H1 (cell line): Measurements from ENCODE around the gene SMPD2. TPM values are rescaled to one million over a fixed set of nuclear protein-coding genes. Genes with fewer than 3 reads are reported as not detected.
A peak's percentile ranks its signal among the peaks of the same experiment; 100 is the strongest.

Source experiments
- CTCF ChIA-PET: fragments of 300-600 bp; sonication (Branson Sonifier 250); formaldehyde crosslinking; loops from one replicate; lab custom pipeline; 2021; ENCODE audit not compliant: partially characterized antibody; lab: Charles Lee
- POLR2A ChIA-PET: fragments of 300-600 bp; sonication (Branson Sonifier 250); formaldehyde crosslinking; loops from one replicate; lab custom pipeline; 2021; ENCODE audit warnings: inconsistent platforms; ENCODE audit not compliant: partially characterized antibody; lab: Charles Lee
- DNase-seq, 2 experiments: peaks; one replicate each; pipeline versions ENCODE4 v3.0.0 to v3.0.0-alpha.2; 2010 to 2022; ENCODE audit warnings: low spot score in 2 of 2, low read depth in 1 of 2, mixed read lengths in 1 of 2
- FAIRE-seq: peaks from 2 replicates; lab custom pipeline; 2011; peaks lifted over from hg19 to GRCh38; lab: Jason Lieb, UNC
- H2AFZ ChIP-seq: 2 replicates; pipeline ENCODE4 v1.8.1; 2012; ENCODE audit warnings: low read length, inconsistent platforms
- H2AK5ac ChIP-seq: 2 replicates; pipeline ENCODE4 v1.6.1; 2013; ENCODE audit warnings: low read depth, low read length
- H2BK120ac ChIP-seq: replicated peaks from 2 replicates; pipeline ENCODE3; 2013; ENCODE audit warnings: low read depth, low read length, inconsistent platforms
- H2BK12ac ChIP-seq: 2 replicates; pipeline ENCODE4 v1.6.1; 2013; ENCODE audit warnings: low read depth, low read length
- H2BK15ac ChIP-seq: 2 replicates; pipeline ENCODE4 v1.6.1; 2013; ENCODE audit warnings: low read length
- H2BK20ac ChIP-seq: 2 replicates; pipeline ENCODE4 v1.6.1; 2013; ENCODE audit warnings: low read length
- H2BK5ac ChIP-seq: 2 replicates; pipeline ENCODE4 v1.6.1; 2013; ENCODE audit warnings: low read depth, low read length
- H3K14ac ChIP-seq: 2 replicates; pipeline ENCODE4 v1.6.1; 2013; ENCODE audit warnings: inconsistent platforms; ENCODE audit not compliant: insufficient read length
- H3K18ac ChIP-seq: 2 replicates; pipeline ENCODE4 v1.6.1; 2013; ENCODE audit warnings: low read length; ENCODE audit errors: extremely low read depth
- H3K23ac ChIP-seq: 2 replicates; pipeline ENCODE4 v1.6.1; 2013; ENCODE audit warnings: inconsistent platforms; ENCODE audit not compliant: insufficient read length
- H3K23me2 ChIP-seq: 2 replicates; pipeline ENCODE4 v1.6.1; 2013; ENCODE audit warnings: low read depth, low read length
- H3K27ac ChIP-seq: 2 replicates; pipeline ENCODE4 v1.6.1; 2011; ENCODE audit warnings: low read depth, low read length, inconsistent platforms
- H3K27me3 ChIP-seq, 4 experiments: replicated peaks in 1 of 4; 1 replicate in 1 of 4; 2 replicates in 3 of 4; pipeline versions ENCODE4 v1.6.1 to v1.8.1; 2011 to 2013; ENCODE audit warnings: low read length in 3 of 4, mild to moderate bottlenecking in 3 of 4, inconsistent platforms in 2 of 4, mixed read lengths in 2 of 4, moderate library complexity in 1 of 4; ENCODE audit not compliant: control insufficient read depth in 3 of 4, insufficient read depth in 3 of 4; ENCODE audit errors: extremely low read depth in 1 of 4
- H3K36me3 ChIP-seq, 4 experiments: 2 replicates each; pipeline versions ENCODE4 v1.6.1 to v1.8.1; 2011 to 2013; ENCODE audit warnings: mild to moderate bottlenecking in 4 of 4, low read length in 3 of 4, moderate library complexity in 2 of 4, control low read depth in 1 of 4, inconsistent platforms in 1 of 4; ENCODE audit not compliant: insufficient read depth in 4 of 4, control insufficient read depth in 2 of 4
- H3K4ac ChIP-seq: replicated peaks from 2 replicates; pipeline ENCODE3; 2013; ENCODE audit warnings: low read length, low read depth, mixed read lengths, inconsistent platforms; ENCODE audit not compliant: insufficient read length
- H3K4me1 ChIP-seq, 4 experiments: replicated peaks in 1 of 4; 1 replicate in 1 of 4; 2 replicates in 3 of 4; pipeline versions ENCODE4 v1.6.1 to v1.8.1; 2011 to 2013; ENCODE audit warnings: low read length in 3 of 4, inconsistent platforms in 2 of 4, mixed read lengths in 1 of 4; ENCODE audit not compliant: insufficient read depth in 4 of 4, control insufficient read depth in 3 of 4
- H3K4me2 ChIP-seq, 2 experiments: 2 replicates each; pipeline versions ENCODE4 v1.6.1 to v1.8.1; 2011 to 2013; ENCODE audit warnings: low read depth in 2 of 2, low read length in 2 of 2, control low read depth in 1 of 2, inconsistent platforms in 1 of 2, mild to moderate bottlenecking in 1 of 2; ENCODE audit not compliant: insufficient read depth in 1 of 2
- H3K4me3 ChIP-seq, 4 experiments: fragments of 200-600, 300-600 bp in 1 of 4; sonication (generic), shearing (Covaris generic), sonication (Bioruptor Twin) in 1 of 4; 2 replicates each; pipeline versions ENCODE4 v1.5.1 to v1.8.1; 2011 to 2016; ENCODE audit warnings: low read length in 4 of 4, low read depth in 3 of 4, control low read depth in 2 of 4, inconsistent platforms in 2 of 4, mild to moderate bottlenecking in 2 of 4, mixed read lengths in 1 of 4, moderate library complexity in 1 of 4; ENCODE audit not compliant: insufficient read depth in 2 of 4; ENCODE audit errors: extremely low read depth in 1 of 4
- H3K56ac ChIP-seq: replicated peaks from 2 replicates; pipeline ENCODE3; 2013; ENCODE audit warnings: low read depth, mild to moderate bottlenecking, mixed read lengths, low read length, inconsistent platforms; ENCODE audit not compliant: insufficient read length
- H3K79me1 ChIP-seq: 2 replicates; pipeline ENCODE4 v1.6.1; 2013; ENCODE audit warnings: low read depth, low read length, control low read depth
- H3K79me2 ChIP-seq, 2 experiments: 2 replicates each; pipeline versions ENCODE4 v1.6.1 to v1.8.1; 2012 to 2013; ENCODE audit warnings: low read length in 2 of 2, mild to moderate bottlenecking in 2 of 2, inconsistent platforms in 1 of 2; ENCODE audit not compliant: insufficient read depth in 2 of 2, control insufficient read depth in 1 of 2
- H3K9ac ChIP-seq, 4 experiments: replicated peaks in 1 of 4; 1 replicate in 1 of 4; 2 replicates in 3 of 4; pipeline versions ENCODE4 v1.6.1 to v1.8.1; 2011 to 2013; ENCODE audit warnings: low read depth in 3 of 4, low read length in 3 of 4, control low read depth in 2 of 4, mild to moderate bottlenecking in 2 of 4, moderate library complexity in 2 of 4, inconsistent platforms in 1 of 4; ENCODE audit errors: extremely low read depth in 1 of 4
- H3K9me3 ChIP-seq, 2 experiments: 2 replicates each; pipeline versions ENCODE4 v1.6.1 to v1.8.1; 2012 to 2013; ENCODE audit warnings: mild to moderate bottlenecking in 2 of 2, moderate library complexity in 2 of 2, control low read depth in 1 of 2, inconsistent platforms in 1 of 2, low read depth in 1 of 2, low read length in 1 of 2, mixed read lengths in 1 of 2; ENCODE audit not compliant: insufficient read depth in 2 of 2
- H4K20me1 ChIP-seq, 2 experiments: replicated peaks in 1 of 2; 2 replicates each; pipeline versions ENCODE3 to v1.8.1; 2011 to 2013; ENCODE audit warnings: inconsistent platforms in 2 of 2, low read length in 2 of 2, mild to moderate bottlenecking in 1 of 2; ENCODE audit not compliant: insufficient read depth in 2 of 2, control insufficient read depth in 1 of 2
- H4K5ac ChIP-seq: 2 replicates; pipeline ENCODE4 v1.6.1; 2013; ENCODE audit warnings: low read length, low read depth, mixed read lengths, inconsistent platforms; ENCODE audit not compliant: insufficient read length
- H4K8ac ChIP-seq: 2 replicates; pipeline ENCODE4 v1.8.0; 2013; ENCODE audit warnings: mild to moderate bottlenecking, moderate library complexity, low read length, inconsistent platforms; ENCODE audit not compliant: insufficient read depth; ENCODE audit errors: extremely low read depth
- H4K91ac ChIP-seq: replicated peaks from 2 replicates; pipeline ENCODE3; 2013; ENCODE audit warnings: low read length, mixed read lengths, inconsistent platforms; ENCODE audit not compliant: insufficient read length
- ASH2L ChIP-seq: fragments of 200-600, 300-600 bp; sonication (generic); IDR thresholded peaks from one replicate; pipeline ENCODE4 v1.7.1; 2017; ENCODE audit warnings: low read length
- CREB1 ChIP-seq: IDR thresholded peaks from 2 replicates; pipeline ENCODE4 v1.6.1; 2012; ENCODE audit warnings: inconsistent platforms
- FOSL1 ChIP-seq: IDR thresholded peaks from 2 replicates; pipeline ENCODE4 v1.6.1; 2011; ENCODE audit warnings: mild to moderate bottlenecking, low read depth, low read length, moderate library complexity; ENCODE audit not compliant: insufficient read depth
- PHF8 ChIP-seq: fragments of 200-600 bp; sonication (generic); conservative IDR thresholded peaks from 2 replicates; pipeline ENCODE4 v1.7.1; 2012; ENCODE audit warnings: low read depth, mild to moderate bottlenecking, inconsistent platforms, low read length, moderate library complexity
- POLR2A ChIP-seq, 2 experiments: IDR thresholded peaks; 1 replicate in 1 of 2; 2 replicates in 1 of 2; pipeline ENCODE4 v1.6.1; 2011; ENCODE audit warnings: low read depth in 2 of 2, low read length in 2 of 2, mild to moderate bottlenecking in 2 of 2; ENCODE audit errors: control extremely low read depth in 1 of 2
- RXRA ChIP-seq: IDR thresholded peaks from 2 replicates; pipeline ENCODE4 v1.6.1; 2011; ENCODE audit warnings: low read depth, mild to moderate bottlenecking, low read length, moderate library complexity; ENCODE audit not compliant: insufficient read depth
- SP1 ChIP-seq: IDR thresholded peaks from 2 replicates; pipeline ENCODE4 v1.6.1; 2011; ENCODE audit warnings: low read depth, low read length
- SP4 ChIP-seq: IDR thresholded peaks from 2 replicates; pipeline ENCODE4 v1.6.1; 2012; ENCODE audit warnings: low read length, inconsistent platforms
- SRF ChIP-seq: IDR thresholded peaks from 2 replicates; pipeline ENCODE4 v1.6.1; 2011; ENCODE audit warnings: mild to moderate bottlenecking, low read depth, low read length, moderate library complexity
- WGBS, 2 experiments: shearing (Covaris generic) in 1 of 2; methylation state at CpG; one replicate each; pipeline versions ENCODE4 v1.1.6 to v1.1.7; 2013 to 2015; ENCODE audit warnings: low lambda C conversion rate in 2 of 2, mixed read lengths in 2 of 2, inconsistent platforms in 1 of 2, low coverage in 1 of 2, missing lambda C conversion rate in 1 of 2; ENCODE audit not compliant: insufficient replicate concordance in 2 of 2, insufficient coverage in 1 of 2, insufficient read length in 1 of 2; ENCODE audit errors: extremely low coverage in 1 of 2, missing lambda C conversion rate in 1 of 2; 5-methylcytosine and 5-hydroxymethylcytosine counted together
- long read RNA-seq, 2 experiments: library from RNA in 1 of 2; library from capped mRNA in 1 of 2; stranded (forward); transcript quantifications; one replicate each; pipeline ENCODE4 v2.0.0, GENCODE V29; 2021; ENCODE audit warnings: inconsistent platforms in 1 of 2
- polyA minus RNA-seq, 3 experiments: library from RNA; depleted of rRNA, polyadenylated mRNA; stranded (reverse); fragments of >200 nt; gene quantifications; 1 replicate in 2 of 3; 2 replicates in 1 of 3; pipeline ENCODE4 v1.2.3, GENCODE V29; 2011
- polyA plus RNA-seq, 7 experiments: library from polyadenylated mRNA; depleted of rRNA in 3 of 7; stranded (reverse) in 5 of 7; unstranded in 2 of 7; fragments of >200 nt in 5 of 7; fragments of 200-250 nt in 2 of 7; gene quantifications; 1 replicate in 5 of 7; 2 replicates in 1 of 7; 4 replicates in 1 of 7; pipeline versions ENCODE4 v1.2.1 to v1.2.3, GENCODE V29; 2011 to 2013; ENCODE audit warnings: missing spikeins in 2 of 7, mixed read lengths in 2 of 7
- total RNA-seq: library from RNA; stranded (reverse); fragmentation: NEBNext Ultra II Directional; extraction: Animal tissue kit (Norgen Biotek cat#: 25700); gene quantifications from 2 replicates; pipeline ENCODE4 v1.2.1, GENCODE V29; 2021

Gene SMPD2
- total RNA-seq, result 10.5 and 11.5 TPM in 2 replicates
- polyA plus RNA-seq (2011; rRNA removed), result 15.6 and 17.2 TPM in 2 replicates
- 12.7 TPM for polyA plus RNA-seq (2011; cell fraction: cytosol; rRNA removed)
- polyA plus RNA-seq (2011; cell fraction: nucleus; rRNA removed), result 22.3 TPM
- polyA plus RNA-seq (2012, experiment 1 of 2), result 9.5 to 13.6 TPM (median 12.0 TPM) in 4 replicates
- polyA plus RNA-seq (2012, experiment 2 of 2), result 18.2 TPM
- 7.7 TPM for polyA plus RNA-seq (2013, experiment 1 of 2)
- polyA plus RNA-seq (2013, experiment 2 of 2), result 7.4 TPM
- 19.4 and 23.2 TPM in 2 replicates for polyA minus RNA-seq (2011; rRNA and poly(A)+ RNA removed)
- polyA minus RNA-seq (2011; cell fraction: cytosol; rRNA and poly(A)+ RNA removed), result 12.9 TPM
- 29.9 TPM for polyA minus RNA-seq (2011; cell fraction: nucleus; rRNA and poly(A)+ RNA removed)
- long read RNA-seq, experiment 1, partial matches to known transcripts, result 2 of 11 reads
- long read RNA-seq, experiment 1, other reads (novel, unspliced or antisense), result 3 of 11 reads
- long read RNA-seq, experiment 2, partial matches to known transcripts, result 0 of 2 reads
- long read RNA-seq, experiment 2, other reads (novel, unspliced or antisense), result 1 of 2 reads

- H2BK12ac ChIP-seq, result no peak within 1 kb of the TSS
- peak within 1 kb of the TSS; percentile 72; the same call in 1 of the 2 replicates for H2BK20ac ChIP-seq
- peaks cover 0 to 2% (median 0%) of the 10 kb centered on the region in 4 experiments; a peak in 1 of 7 replicates for H3K27me3 ChIP-seq
- 0 out of 2 replicates have a peak within 1 kb of the TSS, but pooled peaks have one; percentile 92 for H2BK15ac ChIP-seq
- peak within 1 kb of the TSS; percentile 83; the same call in 1 of the 2 replicates for H4K8ac ChIP-seq
- peak within 1 kb of the TSS; percentile 72 for H4K91ac ChIP-seq
- no peaks in the 10 kb centered on the region; the same call in none of the 2 replicates for H3K79me1 ChIP-seq
- H3K36me3 ChIP-seq, result peaks cover 9 to 34% (median 20%) of the 10 kb centered on the region in 4 experiments; a peak in 5 of 8 replicates
- peak within 1 kb of the TSS; percentile 70 to 95 for H3K4me2 ChIP-seq
- ChIA-PET CTCF (interaction anchor here (0.7 to 6.1 kb wide), 13 partner anchors 13 to 570 kb away, joined by 3 to 63 read pairs (median 3); partner anchors contain the start of gene MICAL1), POLR2A (interaction anchor here (0.6 to 5.8 kb wide), 11 partner anchors 11 to 145 kb away, joined by 3 to 85 read pairs (median 5); partner anchors contain the start of genes CD164, MICAL1 and ZBTB24)
- peaks cover 2 to 9% (median 5%) of the 10 kb centered on the region in 4 experiments for H3K4me1 ChIP-seq
- H2BK5ac ChIP-seq, result peak within 1 kb of the TSS; percentile 78
- H3K4ac ChIP-seq, result no peak within 1 kb of the TSS
- DNase-seq (peak; percentile 67 to 86), FAIRE-seq (no peak)
- H3K9me3 ChIP-seq, result no peaks in the 10 kb centered on the region
- H3K18ac ChIP-seq, result peak within 1 kb of the TSS; percentile 90
- H3K23ac ChIP-seq, result no peak within 1 kb of the TSS
- peak within 1 kb of the TSS; percentile 81; the same call in 1 of the 2 replicates for H2AFZ ChIP-seq
- H3K4me3 ChIP-seq, result peak within 1 kb of the TSS; percentile 76 to 92 (median 90)
- peak within 1 kb of the TSS; percentile 25 to 79 (median 76) for H3K9ac ChIP-seq
- H3K14ac ChIP-seq, result no peak within 1 kb of the TSS
- H3K79me2 ChIP-seq, result peaks cover 0 to 3% of the 10 kb centered on the region in 2 experiments; a peak in 1 of 4 replicates
- WGBS, 2 experiments, result 1% methylated on average over 77 of the region's 102 CpGs; no CpG with 5 or more reads in 1 of the 2 experiments
- H2AK5ac ChIP-seq, result no peak within 1 kb of the TSS
- H2BK120ac ChIP-seq, result no peak within 1 kb of the TSS
- no peak within 1 kb of the TSS for H3K56ac ChIP-seq
- H3K27ac ChIP-seq, result peak within 1 kb of the TSS; percentile 56
- no peak within 1 kb of the TSS for H4K5ac ChIP-seq
- H3K23me2 ChIP-seq, result peaks cover 5% of the 10 kb centered on the region; the same call in 1 of the 2 replicates
- H4K20me1 ChIP-seq, result peaks cover 6 to 9% of the 10 kb centered on the region in 2 experiments
- no peak for TF ChIP-seq SRF
- TF ChIP-seq FOSL1, result peak; percentile 95
- peak; percentile 51 for TF ChIP-seq PHF8
- no peak for TF ChIP-seq SP4
- TF ChIP-seq POLR2A (IDR thresholded peaks at IDR 0.05; ENCODE audit: control extremely low read depth in 1 of 2, low read depth in 2 of 2, low read length in 2 of 2), result peak in 1 of 2 experiments; percentile 54; a peak in 2 of 3 replicates
- TF ChIP-seq SP1, result 0 out of 2 replicates have a peak, but pooled peaks have one; percentile 48
- TF ChIP-seq CREB1, result no peak
- TF ChIP-seq ASH2L, result peak; percentile 76
- TF ChIP-seq RXRA, result no peak
Measured at GRCh38 chr6:109440331-109441068, at the start of gene SMPD2, which contains the start of gene PPIL6. TSS of gene SMPD2 (plus strand) at chr6:109440724. CDS start at chr6:109441122, 398 bp downstream. TSS of gene PPIL6 (minus strand) at chr6:109440628. CDS start at chr6:109440590, 38 bp downstream.
